Measurements from ENCODE around the gene DDIT4. TPM values are rescaled to one million over a fixed set of nuclear protein-coding genes. Genes with fewer than 3 reads are reported as not detected.

DDIT4 gene
- total RNA-seq, 1 experiment from 2014 or later: 68.9 TPM

DNA sequence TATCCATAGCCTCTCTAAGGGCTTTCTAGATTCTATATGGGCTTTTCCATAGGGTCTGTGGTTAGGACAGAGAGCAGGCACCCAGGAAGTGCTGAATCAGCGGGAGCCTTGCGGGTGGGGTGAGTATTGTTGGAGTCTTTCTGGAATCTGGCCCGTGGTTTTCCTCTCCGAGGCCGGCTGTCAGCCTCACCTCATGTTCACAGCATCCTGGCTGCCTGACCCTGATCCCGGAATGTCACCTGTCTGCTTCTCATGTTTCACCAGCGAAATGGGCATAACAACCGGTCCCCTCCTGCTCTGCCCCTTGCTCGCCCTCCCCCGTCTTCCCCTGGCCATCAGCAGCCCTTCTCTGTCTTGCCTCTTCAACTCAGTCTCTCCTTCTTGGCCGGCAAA, 36.5 kb downstream of the DDIT4 start:
- no peak overlapping the region for H3K4me3 ChIP-seq (ENCODE audit: low read length)

GRCh38 chr10:72310636-72311035, 36.9 kb downstream of the DDIT4 start:
- POLR2A ChIA-PET (ENCODE audit: unreplicated experiment): interaction anchor here (0.6 kb wide), 1 partner anchor 19 kb away, joined by 3 read pairs; no protein-coding TSS in a partner anchor
- peak overlapping the region; percentile 81 for H2AFZ ChIP-seq (ENCODE audit: low read length)

More for the DNA sequence above, 36.5 kb downstream of the DDIT4 start:
- TF ChIP-seq CTCF (conservative IDR thresholded peaks at IDR 0.05; ENCODE audit: low read depth, low read length) (no peak), EZH2 (IDR thresholded peaks at IDR 0.05; ENCODE audit: low read length, unreplicated experiment) (no peak), EZH2phosphoT487 (IDR thresholded peaks at IDR 0.05; ENCODE audit: borderline replicate concordance, low read length) (no peak)
- Histone ChIP-seq H3K4me2 (ENCODE audit: low read length) (peak overlapping the region; percentile 61), H3K27ac (ENCODE audit: low read length) (peak overlapping the region; percentile 49), H3K9ac (ENCODE audit: low read length) (no peak overlapping the region), H3K9me3 (ENCODE audit: low read length) (no peaks in the 10 kb centered on the region), H3K36me3 (ENCODE audit: low read depth, low read length) (no peaks in the 10 kb centered on the region), H3K79me2 (ENCODE audit: low read length) (no peaks in the 10 kb centered on the region), H4K20me1 (ENCODE audit: low read length) (no peaks in the 10 kb centered on the region), H3F3A (ENCODE audit: low read length, unreplicated experiment) (no peaks in the 10 kb centered on the region), H3K4me1 (ENCODE audit: insufficient read depth, low read length) (peaks cover 35% of the 10 kb centered on the region), H3K27me3 (ENCODE audit: low read length) (no peaks in the 10 kb centered on the region), H2AFZ (ENCODE audit: low read length) (peak overlapping the region; percentile 81), H3K9me2 (replicated peaks; ENCODE audit: low read length) (no peaks in the 10 kb centered on the region)
- ChIA-PET CTCF (interaction anchor here (0.6 kb wide), 1 partner anchor 175 kb away, joined by 4 read pairs; no protein-coding TSS in a partner anchor), POLR2A (ENCODE audit: unreplicated experiment) (no interaction called here)
- ATAC-seq (peak; percentile 50), DNase-seq (peak; percentile 73)
- BruUV-seq (replicated peaks): no TSS peak
- intact Hi-C loops (cut with micrococcal nuclease): no loop called here

More at GRCh38 chr10:72310636-72311035, 36.9 kb downstream of the DDIT4 start:
- no peaks in the 10 kb centered on the region for H3K9me3 ChIP-seq (ENCODE audit: low read length)
- H3K4me1 ChIP-seq (ENCODE audit: insufficient read depth, low read length): peaks cover 39% of the 10 kb centered on the region
- no peak for TF ChIP-seq CTCF (conservative IDR thresholded peaks at IDR 0.05; ENCODE audit: low read depth, low read length)
- no peak for TF ChIP-seq EZH2phosphoT487 (IDR thresholded peaks at IDR 0.05; ENCODE audit: borderline replicate concordance, low read length)
- TF ChIP-seq EZH2 (IDR thresholded peaks at IDR 0.05; ENCODE audit: low read length, unreplicated experiment): no peak
- intact Hi-C loops (cut with micrococcal nuclease): no loop called here
- no peaks in the 10 kb centered on the region for H4K20me1 ChIP-seq (ENCODE audit: low read length)
- H3K4me2 ChIP-seq (ENCODE audit: low read length): peak overlapping the region; percentile 61
- CTCF ChIA-PET: no interaction called here
- H3K79me2 ChIP-seq (ENCODE audit: low read length): no peaks in the 10 kb centered on the region
- DNase-seq: no peak
- no TSS peak for BruUV-seq (replicated peaks)
- H3F3A ChIP-seq (ENCODE audit: low read length, unreplicated experiment): no peaks in the 10 kb centered on the region
- H3K27me3 ChIP-seq (ENCODE audit: low read length): no peaks in the 10 kb centered on the region
- H3K36me3 ChIP-seq (ENCODE audit: low read depth, low read length): no peaks in the 10 kb centered on the region
- peak overlapping the region; percentile 49 for H3K27ac ChIP-seq (ENCODE audit: low read length)
- H3K4me3 ChIP-seq (ENCODE audit: low read length): no peak overlapping the region
- 0 out of 2 replicates have a peak, but pooled peaks have one; percentile 18 for ATAC-seq
- H3K9me2 ChIP-seq (replicated peaks; ENCODE audit: low read length): no peaks in the 10 kb centered on the region
- H3K9ac ChIP-seq (ENCODE audit: low read length): no peak overlapping the region

All from PC-3 (cell line).